Lower lobe of right lung (tissue), 2 donors: ENCODE measurements around the gene CAMSAP1. TPM values are rescaled to one million over a fixed set of nuclear protein-coding genes. Genes with fewer than 3 reads are reported as not detected.
A peak's percentile ranks its signal among the peaks of the same experiment; 100 is the strongest.

Source experiments
- ATAC-seq, 2 donors: fragments of 200-7000 bp; cut with Tn5 transposase; one replicate each; pipeline ENCODE4 v1.9.1; 2020 to 2022; ENCODE audit warnings: mild to moderate bottlenecking in 2 of 2, moderate library complexity in 2 of 2
- DNase-seq: peaks from one replicate; pipeline ENCODE4 v3.0.0-alpha.2; 2020
- H3K27ac ChIP-seq: fragments of 200-600 bp; one replicate; pipeline ENCODE4 v1.8.0; 2022
- H3K27me3 ChIP-seq: fragments of 200-600 bp; one replicate; pipeline ENCODE4 v1.8.0; 2022; ENCODE audit warnings: low read depth
- H3K36me3 ChIP-seq: fragments of 200-600 bp; one replicate; pipeline ENCODE4 v1.8.0; 2022; ENCODE audit warnings: mild to moderate bottlenecking
- H3K4me1 ChIP-seq: fragments of 200-600 bp; one replicate; pipeline ENCODE4 v1.8.0; 2022
- H3K4me3 ChIP-seq: fragments of 200-600 bp; one replicate; pipeline ENCODE4 v1.8.0; 2022; ENCODE audit warnings: mild to moderate bottlenecking
- H3K9me3 ChIP-seq: fragments of 200-600 bp; one replicate; pipeline ENCODE4 v1.8.0; 2022
- intact Hi-C: fragments of 100-400 bp; cut with DNase I; formaldehyde crosslinking; loops from one replicate; pipeline ENCODE4 v1.11.0; 2022
- total RNA-seq: library from RNA; stranded (reverse); fragmentation: NEBNext Ultra II Directional; extraction: Animal tissue kit (Norgen Biotek cat#: 25700); gene quantifications from one replicate; pipeline ENCODE4 v1.2.1, GENCODE V29; 2021
- TF ChIP-seq, protein P1 (sequence below): fragments of 200-600 bp; IDR thresholded peaks from one replicate; pipeline ENCODE4 v1.8.0; 2022; ENCODE audit warnings: antibody characterized with exemption, mild to moderate bottlenecking
- donor health status: DM: no; HTN: yes; CAD: no; lungs with severe emphysema.

CAMSAP1 gene
- total RNA-seq, 1 donor from 2014 or later = 34.4 TPM

DNA sequence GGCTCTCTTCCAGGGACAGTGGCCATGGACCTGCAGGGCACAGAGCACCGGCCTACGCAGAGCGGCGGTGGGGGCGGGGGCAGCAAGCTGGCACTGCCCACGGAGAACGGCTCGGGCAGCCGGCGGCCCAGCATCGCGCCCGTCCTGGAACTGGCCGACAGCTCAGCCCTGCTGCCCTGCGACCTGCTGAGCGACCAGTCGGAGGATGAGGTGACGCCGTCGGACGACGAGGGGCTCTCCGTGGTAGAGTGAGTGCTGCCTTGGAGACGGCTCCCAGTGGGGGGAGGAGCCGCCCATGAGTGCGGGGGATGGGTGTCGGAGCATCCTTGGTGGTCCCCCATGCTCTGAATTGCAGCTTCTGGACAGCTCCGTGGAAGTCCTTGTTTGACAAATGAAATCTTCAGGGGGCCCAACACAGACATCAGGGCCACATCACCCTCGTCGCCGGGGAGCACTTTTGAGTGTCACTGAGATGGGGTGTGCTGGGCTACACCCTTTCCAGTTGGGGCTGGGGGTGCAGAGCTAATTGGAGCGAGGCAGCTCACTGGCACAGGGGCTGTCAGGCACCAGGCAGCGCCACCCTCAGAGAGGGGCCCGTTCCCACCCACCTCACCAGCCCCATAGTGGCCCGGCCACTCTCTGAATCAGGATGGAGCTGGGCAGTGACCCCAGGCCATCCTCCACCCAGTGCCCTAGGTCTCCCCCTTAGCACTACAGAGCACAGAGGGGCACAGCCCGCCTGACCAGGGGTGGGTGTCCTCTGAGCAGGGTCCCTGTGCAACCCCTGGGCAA is 134.4 kb downstream of the CAMSAP1 start:
- TF ChIP-seq, protein P1, sequence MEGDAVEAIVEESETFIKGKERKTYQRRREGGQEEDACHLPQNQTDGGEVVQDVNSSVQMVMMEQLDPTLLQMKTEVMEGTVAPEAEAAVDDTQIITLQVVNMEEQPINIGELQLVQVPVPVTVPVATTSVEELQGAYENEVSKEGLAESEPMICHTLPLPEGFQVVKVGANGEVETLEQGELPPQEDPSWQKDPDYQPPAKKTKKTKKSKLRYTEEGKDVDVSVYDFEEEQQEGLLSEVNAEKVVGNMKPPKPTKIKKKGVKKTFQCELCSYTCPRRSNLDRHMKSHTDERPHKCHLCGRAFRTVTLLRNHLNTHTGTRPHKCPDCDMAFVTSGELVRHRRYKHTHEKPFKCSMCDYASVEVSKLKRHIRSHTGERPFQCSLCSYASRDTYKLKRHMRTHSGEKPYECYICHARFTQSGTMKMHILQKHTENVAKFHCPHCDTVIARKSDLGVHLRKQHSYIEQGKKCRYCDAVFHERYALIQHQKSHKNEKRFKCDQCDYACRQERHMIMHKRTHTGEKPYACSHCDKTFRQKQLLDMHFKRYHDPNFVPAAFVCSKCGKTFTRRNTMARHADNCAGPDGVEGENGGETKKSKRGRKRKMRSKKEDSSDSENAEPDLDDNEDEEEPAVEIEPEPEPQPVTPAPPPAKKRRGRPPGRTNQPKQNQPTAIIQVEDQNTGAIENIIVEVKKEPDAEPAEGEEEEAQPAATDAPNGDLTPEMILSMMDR = no peak
- Histone ChIP-seq H3K4me3 (no peak overlapping the region), H3K36me3 (no peaks in the 10 kb centered on the region), H3K27ac (no peak overlapping the region), H3K9me3 (no peaks in the 10 kb centered on the region), H3K4me1 (no peaks in the 10 kb centered on the region), H3K27me3 (peaks cover 4% of the 10 kb centered on the region)
- intact Hi-C loops = no loop called here
- DNase-seq (no peak), ATAC-seq (no peak)

DNA sequence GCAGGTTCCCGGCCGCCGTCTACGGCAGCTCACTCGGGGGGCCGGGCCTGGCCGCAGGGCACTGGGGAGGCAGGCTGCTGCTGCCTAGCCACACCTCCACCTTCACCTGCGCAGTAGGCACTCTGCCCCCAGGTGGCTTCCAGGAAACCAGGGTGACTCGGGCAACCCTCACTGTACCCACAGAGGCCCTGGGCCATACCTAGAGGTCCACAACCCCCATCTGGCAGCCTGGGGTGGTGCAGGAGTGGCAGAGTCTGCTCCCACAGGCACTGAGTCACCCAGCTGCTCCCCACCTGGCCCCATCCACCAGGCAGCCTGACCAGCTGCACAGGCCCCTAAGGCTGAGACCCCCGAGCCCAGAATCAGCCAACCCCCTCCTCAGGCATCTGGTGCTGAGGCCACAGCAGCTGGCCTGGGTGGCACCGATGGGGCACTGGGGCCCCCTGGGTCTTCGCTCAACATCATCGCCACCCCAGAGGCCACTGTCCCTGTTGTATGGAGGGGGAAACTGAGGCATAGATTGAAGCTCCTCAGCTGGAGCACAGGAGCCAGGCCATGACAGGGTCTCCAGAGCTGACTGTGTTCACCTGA is 135.2 kb downstream of the CAMSAP1 start:
- ATAC-seq (no peak), DNase-seq (no peak)
- TF ChIP-seq, protein P1 = no peak
- no peaks in the 10 kb centered on the region for H3K36me3 ChIP-seq
- no peaks in the 10 kb centered on the region for H3K4me1 ChIP-seq
- H3K9me3 ChIP-seq = no peaks in the 10 kb centered on the region
- H3K27me3 ChIP-seq = peaks cover 4% of the 10 kb centered on the region
- intact Hi-C loops = no loop called here
- no peak overlapping the region for H3K27ac ChIP-seq
- no peak overlapping the region for H3K4me3 ChIP-seq

DNA sequence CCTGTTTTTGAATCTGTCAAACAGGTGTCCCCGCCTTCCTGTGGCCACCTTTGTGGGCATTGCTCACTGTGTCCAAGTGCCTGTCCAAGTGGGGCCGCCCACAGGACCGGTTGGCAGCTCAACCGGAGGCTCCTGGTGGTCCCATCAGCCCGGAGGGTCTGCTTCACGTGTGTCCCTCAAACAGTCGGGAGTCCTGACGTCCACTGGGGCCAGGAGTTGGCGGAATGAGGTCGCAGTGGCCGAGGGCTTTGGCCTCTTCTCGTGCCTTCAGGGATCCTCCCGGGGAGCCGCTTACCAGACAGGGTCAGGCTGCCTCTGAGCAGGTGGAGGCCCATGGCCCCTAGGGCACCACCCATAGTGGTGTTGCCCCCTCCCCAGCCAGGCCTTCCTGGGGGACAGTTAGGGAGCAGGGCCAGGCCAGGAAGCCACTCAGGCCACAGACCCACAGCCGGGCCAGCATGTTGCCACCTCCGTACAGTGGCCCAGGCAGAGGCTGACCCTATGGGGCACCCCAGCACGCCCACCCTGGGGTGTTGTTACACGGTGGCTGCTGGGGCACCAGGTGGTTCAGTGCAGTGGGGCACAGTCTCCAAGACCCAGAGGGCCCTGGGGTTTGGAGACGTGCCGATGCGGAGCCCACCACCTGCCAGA is 135.8 kb downstream of the CAMSAP1 start:
- intact Hi-C loops = no loop called here

DNA sequence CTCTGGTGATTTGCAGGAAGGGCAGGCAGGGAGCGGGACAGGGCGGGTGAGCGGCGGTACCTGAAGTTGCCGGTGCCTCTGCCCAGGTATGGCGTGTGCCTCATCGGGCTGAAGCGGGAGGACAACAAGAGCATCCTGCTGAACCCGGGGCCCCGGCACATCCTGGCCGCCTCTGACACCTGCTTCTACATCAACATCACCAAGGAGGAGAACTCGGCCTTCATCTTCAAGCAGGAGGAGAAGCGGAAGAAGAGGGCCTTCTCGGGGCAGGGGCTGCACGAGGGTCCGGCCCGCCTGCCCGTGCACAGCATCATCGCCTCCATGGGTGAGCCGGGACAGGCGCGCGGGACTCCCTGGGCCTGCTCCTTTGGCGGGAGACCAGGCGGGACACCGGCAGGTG is 136.6 kb downstream of the CAMSAP1 start:
- DNase-seq (no peak), ATAC-seq (no peak)
- Histone ChIP-seq H3K4me3 (no peak overlapping the region), H3K36me3 (no peaks in the 10 kb centered on the region), H3K4me1 (no peaks in the 10 kb centered on the region), H3K27ac (no peak overlapping the region), H3K9me3 (no peaks in the 10 kb centered on the region), H3K27me3 (peaks cover 4% of the 10 kb centered on the region)
- TF ChIP-seq, protein P1 = no peak
- intact Hi-C loops = no loop called here

More for the DNA sequence above, 135.8 kb downstream of the CAMSAP1 start:
- peaks cover 4% of the 10 kb centered on the region for H3K27me3 ChIP-seq
- no peaks in the 10 kb centered on the region for H3K4me1 ChIP-seq
- H3K4me3 ChIP-seq = no peak overlapping the region
- TF ChIP-seq, protein P1 = no peak
- H3K36me3 ChIP-seq = no peaks in the 10 kb centered on the region
- no peak for ATAC-seq
- no peak for DNase-seq
- no peaks in the 10 kb centered on the region for H3K9me3 ChIP-seq
- H3K27ac ChIP-seq = no peak overlapping the region

DNA sequence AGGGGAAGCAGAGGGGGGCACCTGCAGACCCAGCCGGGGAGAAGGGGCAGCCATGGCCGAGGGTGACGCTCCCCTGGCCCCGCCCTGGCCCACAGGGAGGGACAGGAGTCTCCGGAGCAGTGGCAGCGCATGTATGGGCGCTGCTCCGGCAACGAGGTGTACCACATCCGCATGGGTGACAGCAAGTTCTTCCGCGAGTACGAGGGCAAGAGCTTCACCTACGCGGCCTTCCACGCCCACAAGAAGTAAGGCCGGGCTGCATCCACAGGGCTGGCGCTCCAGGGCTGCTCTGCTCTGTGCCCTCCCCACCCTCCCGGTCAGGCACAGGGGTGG is 137.2 kb downstream of the CAMSAP1 start:
- Histone ChIP-seq H3K9me3 (no peaks in the 10 kb centered on the region), H3K27ac (no peak overlapping the region), H3K36me3 (no peaks in the 10 kb centered on the region), H3K27me3 (peaks cover 4% of the 10 kb centered on the region), H3K4me1 (no peaks in the 10 kb centered on the region), H3K4me3 (no peak overlapping the region)
- DNase-seq (no peak), ATAC-seq (peak in 1 of 2 donors; percentile 4)
- intact Hi-C loops = no loop called here
- TF ChIP-seq, protein P1 = no peak
